Heart left ventricle (tissue), 13 donors: ENCODE measurements around the gene GRB14.

ENCODE experiments used
- CTCF ChIP-seq, 12 donors: fragments of 200-600 bp; sonication (generic) in 4 of 12; IDR thresholded peaks; one replicate each; pipeline versions ENCODE4 v1.5.0 to v1.8.0; 2018 to 2022; ENCODE audit warnings: antibody characterized with exemption in 12 of 12, mild to moderate bottlenecking in 5 of 12
- POLR2A ChIP-seq, 2 donors: fragments of 450-650 bp; IDR thresholded peaks; one replicate each; pipeline ENCODE4 v1.6.1; 2017; ENCODE audit warnings: antibody characterized with exemption in 2 of 2, mild to moderate bottlenecking in 2 of 2, moderate library complexity in 2 of 2
- donor health status: ischemic (EF 13 %, LVEDD 7.1; RV severe dilation, severe dysfunction).
- donor health status: DM: no; HTN: yes; CAD: no.
- donor health status: DM: no; HTN: no; CAD: no.
- donor health status: ischemic (EF 25% LVEDD 6.9; RV normal size, moderate dysfunction).
- donor health status: ischemic (EF 25% LVEDD 5.7; RV mildly dilated, moderate dysfunction).
- donor health status: ischemic (EF 35%, LVEDD 5.7; RV mildly dilated, moderate dysfunction).
- donor health status: nonischemic (EF 11% LVEDD 7.7; RV severe dilation, severe dysfunction).
- donor health status: DM: yes; HTN: yes; CAD: no.
- donor health status: PGD.
- donor health status: ischemic (EF 29% LVEDD 5.4; RV normal size, mild dysfunction).
- donor health status: nonischemic (EF 23%, LVEDD 6.1; RV moderate dilation, normal function).

- TF ChIP-seq CTCF (IDR thresholded peaks at IDR 0.05) = no peak
- no peak for TF ChIP-seq POLR2A (IDR thresholded peaks at IDR 0.05)
Measured at GRCh38 chr2:164457271-164457670, 164.0 kb downstream of the GRB14 start.
